Measurements from ENCODE around the gene SLC26A2. TPM values are rescaled to one million over a fixed set of nuclear protein-coding genes. Genes with fewer than 3 reads are reported as not detected.
A peak's percentile ranks its signal among the peaks of the same experiment; 100 is the strongest.

Gene SLC26A2
- polyA plus RNA-seq, 1 experiment = 3.3 TPM

GRCh38 chr5:149998281-149998680 is 37.7 kb downstream of the SLC26A2 start:
- Histone ChIP-seq H3K27me3 (ENCODE audit: control insufficient read depth, insufficient read depth, low read length) (no peaks in the 10 kb centered on the region), H3K36me3 (ENCODE audit: control insufficient read depth, insufficient read depth, low read length) (no peaks in the 10 kb centered on the region; the same call in 1 of the 2 replicates), H3K4me3 (ENCODE audit: low read depth, low read length) (no peak overlapping the region)
- POLR2A ChIA-PET = no interaction called here
- no peak for TF ChIP-seq CTCF (IDR thresholded peaks at IDR 0.05; ENCODE audit: insufficient read depth, low read depth, low read length)
- no peak for DNase-seq (ENCODE audit: low read depth)
- CTCF ChIA-PET = interaction anchor here (3.3 kb wide), 1 partner anchor 7 kb away, joined by 17 read pairs; no protein-coding TSS in a partner anchor

GRCh38 chr5:149999359-149999758 is 38.8 kb downstream of the SLC26A2 start:
- peak overlapping the region; percentile 70; the same call in 1 of the 2 replicates for H3K4me3 ChIP-seq (ENCODE audit: low read depth, low read length)
- ChIA-PET CTCF (interaction anchor here (1.0 to 3.3 kb wide), 4 partner anchors 9 to 219 kb away, joined by 3 to 17 read pairs (median 4); no protein-coding TSS in a partner anchor), POLR2A (interaction anchor here (0.6 kb wide), 1 partner anchor 116 kb away, joined by 3 read pairs; no protein-coding TSS in a partner anchor)
- no peak for DNase-seq (ENCODE audit: low read depth)
- H3K27me3 ChIP-seq (ENCODE audit: control insufficient read depth, insufficient read depth, low read length) = no peaks in the 10 kb centered on the region
- TF ChIP-seq CTCF (IDR thresholded peaks at IDR 0.05; ENCODE audit: insufficient read depth, low read depth, low read length) = no peak
- no peaks in the 10 kb centered on the region; the same call in 1 of the 2 replicates for H3K36me3 ChIP-seq (ENCODE audit: control insufficient read depth, insufficient read depth, low read length)

- POLR2A ChIA-PET = interaction anchor here (0.6 kb wide), 1 partner anchor 115 kb away, joined by 3 read pairs; no protein-coding TSS in a partner anchor
- peak overlapping the region; percentile 70 for H3K4me3 ChIP-seq (ENCODE audit: low read depth, low read length)
- no peak for TF ChIP-seq CTCF (IDR thresholded peaks at IDR 0.05; ENCODE audit: insufficient read depth, low read depth, low read length)
- CTCF ChIA-PET = interaction anchor here (1.0 to 3.3 kb wide), 4 partner anchors 9 to 219 kb away, joined by 3 to 17 read pairs (median 4); no protein-coding TSS in a partner anchor
- no peak for DNase-seq (ENCODE audit: low read depth)
- no peaks in the 10 kb centered on the region; the same call in 1 of the 2 replicates for H3K36me3 ChIP-seq (ENCODE audit: control insufficient read depth, insufficient read depth, low read length)
- H3K27me3 ChIP-seq (ENCODE audit: control insufficient read depth, insufficient read depth, low read length) = no peaks in the 10 kb centered on the region
Measured at GRCh38 chr5:149999866-150000255, 39.3 kb downstream of the SLC26A2 start.

- Histone ChIP-seq H3K4me3 (ENCODE audit: low read depth, low read length) (peak within 1 kb of the TSS; percentile 70), H3K36me3 (ENCODE audit: control insufficient read depth, insufficient read depth, low read length) (no peaks in the 10 kb centered on the region; the same call in 1 of the 2 replicates), H3K27me3 (ENCODE audit: control insufficient read depth, insufficient read depth, low read length) (no peaks in the 10 kb centered on the region)
- peak; percentile 54 for DNase-seq (ENCODE audit: low read depth)
- 0 out of 2 replicates have a peak, but pooled peaks have one; percentile 10 for TF ChIP-seq CTCF (IDR thresholded peaks at IDR 0.05; ENCODE audit: insufficient read depth, low read depth, low read length)
- ChIA-PET POLR2A (interaction anchor here (0.5 to 0.6 kb wide), 2 partner anchors 115 to 298 kb away, joined by 3 read pairs; no protein-coding TSS in a partner anchor), CTCF (interaction anchor here (0.8 to 3.3 kb wide), 9 partner anchors 9 to 218 kb away, joined by 3 to 17 read pairs (median 3); no protein-coding TSS in a partner anchor)
Measured at GRCh38 chr5:150000256-150000989, 39.9 kb downstream of the SLC26A2 start, which contains the start of the genes HMGXB3 and TIGD6. HMGXB3 (plus strand) TSS chr5:150000739; CDS start chr5:150004853, 4,114 bp downstream. TIGD6 (minus strand) TSS chr5:150000654; CDS start chr5:149996348, 4,306 bp downstream.
